DND-41 (cell line): Measurements from ENCODE around the gene PARD6G.
A peak's percentile ranks its signal among the peaks of the same experiment; 100 is the strongest.

Source experiments
- ATAC-seq: fragments of 200-7000 bp; cut with Tn5 transposase; 3 replicates; pipeline ENCODE4 v1.9.1; 2021; ENCODE audit warnings: low read depth; ENCODE audit not compliant: insufficient read depth
- DNase-seq: peaks from one replicate; pipeline ENCODE4 v3.0.0-alpha.2; 2020
- H2AFZ ChIP-seq: 2 replicates; pipeline ENCODE4 v1.6.0; 2012; ENCODE audit warnings: low read depth, low read length
- H3K27ac ChIP-seq: 2 replicates; pipeline ENCODE4 v1.5.1; 2012; ENCODE audit warnings: low read length, inconsistent platforms
- H3K27me3 ChIP-seq: fragments of 200-600 bp; sonication (generic); 2 replicates; pipeline ENCODE4 v1.6.0; 2012; ENCODE audit warnings: low read length, mild to moderate bottlenecking, inconsistent platforms; ENCODE audit not compliant: insufficient read depth, poor library complexity
- H3K36me3 ChIP-seq: 2 replicates; pipeline ENCODE4 v1.5.1; 2012; ENCODE audit warnings: low read length, inconsistent platforms; ENCODE audit not compliant: insufficient read depth
- H3K4me1 ChIP-seq: 2 replicates; pipeline ENCODE4 v1.5.1; 2012; ENCODE audit warnings: mild to moderate bottlenecking, low read length; ENCODE audit not compliant: insufficient read depth
- H3K4me2 ChIP-seq: 2 replicates; pipeline ENCODE4 v1.6.0; 2012; ENCODE audit warnings: mild to moderate bottlenecking, moderate library complexity, low read length, inconsistent platforms; ENCODE audit not compliant: insufficient read depth
- H3K4me3 ChIP-seq, 2 experiments: fragments of 200-600 bp in 1 of 2; shearing (Covaris generic) in 1 of 2; 2 replicates each; pipeline ENCODE4 v1.5.1; 2012 to 2016; ENCODE audit warnings: inconsistent platforms in 2 of 2, low read length in 2 of 2, mild to moderate bottlenecking in 2 of 2, low read depth in 1 of 2, moderate library complexity in 1 of 2
- H3K79me2 ChIP-seq: 2 replicates; pipeline ENCODE4 v1.6.0; 2012; ENCODE audit warnings: low read length, inconsistent platforms; ENCODE audit not compliant: insufficient read depth
- H3K9ac ChIP-seq: 2 replicates; pipeline ENCODE4 v1.6.0; 2012; ENCODE audit warnings: low read depth, mild to moderate bottlenecking, inconsistent platforms, low read length, moderate library complexity
- H3K9me3 ChIP-seq: 2 replicates; pipeline ENCODE4 v1.5.1; 2012; ENCODE audit warnings: low read length, moderate library complexity, mild to moderate bottlenecking, inconsistent platforms; ENCODE audit not compliant: insufficient read depth, severe bottlenecking
- H4K20me1 ChIP-seq: 2 replicates; pipeline ENCODE4 v1.6.0; 2012; ENCODE audit warnings: low read length; ENCODE audit not compliant: insufficient read depth
- CTCF ChIP-seq: IDR thresholded peaks from 2 replicates; pipeline ENCODE4 v1.5.1; 2012; ENCODE audit warnings: borderline replicate concordance, low read length, moderate library complexity, mild to moderate bottlenecking; ENCODE audit not compliant: poor library complexity, severe bottlenecking; ENCODE audit errors: extremely low read depth
- EZH2 ChIP-seq: IDR thresholded peaks from 3 replicates; pipeline ENCODE4 v1.6.1; 2012; ENCODE audit warnings: borderline replicate concordance, low read depth, mild to moderate bottlenecking, moderate library complexity, low read length, inconsistent platforms; ENCODE audit not compliant: severe bottlenecking

PARD6G gene

GRCh38 chr18:80250740-80251364 lies 3.5 kb upstream of the PARD6G start:
- Histone ChIP-seq H3K4me2 (no peak overlapping the region), H3K9me3 (no peaks in the 10 kb centered on the region), H3K27me3 (no peaks in the 10 kb centered on the region), H3K4me1 (peaks cover 5% of the 10 kb centered on the region; the same call in 1 of the 2 replicates), H4K20me1 (no peaks in the 10 kb centered on the region), H3K36me3 (no peaks in the 10 kb centered on the region), H2AFZ (no peak overlapping the region), H3K4me3 (no peak overlapping the region), H3K79me2 (no peaks in the 10 kb centered on the region), H3K27ac (no peak overlapping the region), H3K9ac (no peak overlapping the region)
- ATAC-seq, result no peak
- no peak for DNase-seq
- TF ChIP-seq CTCF (no peak), EZH2 (no peak)

GRCh38 chr18:80249217-80250093 lies 2.1 kb upstream of the PARD6G start:
- H3K27ac ChIP-seq, result no peak overlapping the region
- H3K4me3 ChIP-seq, result no peak overlapping the region
- no peaks in the 10 kb centered on the region; the same call in 1 of the 2 replicates for H4K20me1 ChIP-seq
- no peaks in the 10 kb centered on the region for H3K9me3 ChIP-seq
- no peaks in the 10 kb centered on the region for H3K36me3 ChIP-seq
- peaks cover 5% of the 10 kb centered on the region; the same call in 1 of the 2 replicates for H3K4me1 ChIP-seq
- no peak overlapping the region for H3K9ac ChIP-seq
- ATAC-seq (no peak), DNase-seq (no peak)
- H3K27me3 ChIP-seq, result no peaks in the 10 kb centered on the region
- no peak overlapping the region for H2AFZ ChIP-seq
- TF ChIP-seq CTCF, result no peak
- no peak for TF ChIP-seq EZH2
- no peaks in the 10 kb centered on the region for H3K79me2 ChIP-seq
- no peak overlapping the region for H3K4me2 ChIP-seq

- H4K20me1 ChIP-seq, result peaks cover 7% of the 10 kb centered on the region; the same call in 1 of the 2 replicates
- peak overlapping the region; percentile 69 for H3K4me2 ChIP-seq
- no peaks in the 10 kb centered on the region for H3K36me3 ChIP-seq
- TF ChIP-seq CTCF (no peak), EZH2 (no peak)
- no peaks in the 10 kb centered on the region for H3K27me3 ChIP-seq
- H3K27ac ChIP-seq, result no peak overlapping the region
- peak overlapping the region; percentile 64 for H2AFZ ChIP-seq
- H3K4me1 ChIP-seq, result peaks cover 5% of the 10 kb centered on the region; the same call in 1 of the 2 replicates
- H3K9me3 ChIP-seq, result no peaks in the 10 kb centered on the region
- H3K9ac ChIP-seq, result peak overlapping the region; percentile 64
- ATAC-seq, result peak; percentile 51
- peak; percentile 21 for DNase-seq
- H3K4me3 ChIP-seq, result peak overlapping the region; percentile 36 to 60; a peak in 3 of 4 replicates
- no peaks in the 10 kb centered on the region for H3K79me2 ChIP-seq
These were observed 595 bp downstream of the PARD6G start for GRCh38 chr18:80246445-80247392.
